Eye (tissue), 1 donor: ENCODE results near the gene ASTN2.
"Not testable (repeated sequence)": the region's sequence is repeated elsewhere in the genome, so short reads cannot be mapped to it uniquely, and the experiment has no call there.

Experiments used
- DNase-seq: peaks from one replicate; pipeline ENCODE4 v3.0.0-alpha.2; 2015

ASTN2 gene

DNA sequence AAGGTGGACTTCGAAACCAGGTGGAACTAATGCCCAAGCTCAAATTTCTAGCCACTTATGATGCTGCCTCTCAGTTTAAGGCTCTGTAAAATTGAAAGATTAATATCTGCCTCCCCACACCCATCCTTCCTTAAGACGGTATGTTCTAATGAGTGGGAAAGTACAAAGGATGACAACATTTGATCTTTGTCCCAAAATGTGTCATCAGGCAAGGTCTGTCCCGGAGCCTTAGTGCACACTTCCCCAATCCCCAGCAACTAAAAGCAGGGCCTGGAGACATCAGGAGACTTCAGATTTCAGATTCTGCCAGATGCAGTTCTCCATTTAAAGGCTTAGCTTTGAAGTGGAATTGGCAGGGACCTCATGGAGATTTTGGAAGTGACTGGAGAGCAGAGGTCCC lies 316.5 kb downstream of the ASTN2 start:
- DNase-seq, result no peak

DNA sequence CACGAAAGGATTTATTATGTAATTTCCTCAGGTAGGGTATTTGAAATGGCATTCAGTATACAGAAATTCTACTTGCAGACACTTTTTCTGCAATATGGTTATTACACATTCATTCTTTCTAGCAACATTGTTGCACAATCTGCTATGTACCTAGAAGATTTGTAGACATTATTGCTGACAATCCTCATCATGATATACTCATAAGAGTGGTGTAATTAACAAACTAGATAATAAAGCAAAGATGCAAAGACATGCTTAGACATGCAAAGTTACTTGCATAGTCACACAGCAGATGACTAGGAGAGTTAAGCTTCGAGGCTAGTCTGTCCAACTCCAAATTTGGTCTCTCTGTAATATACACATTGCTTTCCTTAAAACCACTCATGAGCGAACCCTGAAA lies 317.1 kb downstream of the ASTN2 start:
- no peak for DNase-seq

DNA sequence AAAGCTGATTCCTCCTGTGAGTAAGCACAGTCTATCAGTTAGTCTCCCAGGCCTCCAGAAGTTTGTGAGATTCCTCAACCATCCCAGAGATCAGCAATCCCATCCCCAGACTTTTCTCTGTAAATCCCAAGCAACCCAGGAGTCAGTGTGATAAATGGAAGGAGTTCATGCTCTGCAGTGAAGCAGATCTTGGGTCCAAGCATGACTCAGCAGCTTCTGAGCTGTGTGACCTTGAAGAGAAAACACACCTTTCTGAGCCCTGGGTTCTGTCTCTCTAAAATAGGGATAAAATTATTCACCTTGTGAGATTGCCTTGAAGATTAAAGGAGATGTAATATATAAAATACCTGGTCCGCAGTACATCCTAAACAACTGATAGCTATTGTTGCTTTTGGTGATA lies 318.7 kb downstream of the ASTN2 start:
- no peak for DNase-seq

DNA sequence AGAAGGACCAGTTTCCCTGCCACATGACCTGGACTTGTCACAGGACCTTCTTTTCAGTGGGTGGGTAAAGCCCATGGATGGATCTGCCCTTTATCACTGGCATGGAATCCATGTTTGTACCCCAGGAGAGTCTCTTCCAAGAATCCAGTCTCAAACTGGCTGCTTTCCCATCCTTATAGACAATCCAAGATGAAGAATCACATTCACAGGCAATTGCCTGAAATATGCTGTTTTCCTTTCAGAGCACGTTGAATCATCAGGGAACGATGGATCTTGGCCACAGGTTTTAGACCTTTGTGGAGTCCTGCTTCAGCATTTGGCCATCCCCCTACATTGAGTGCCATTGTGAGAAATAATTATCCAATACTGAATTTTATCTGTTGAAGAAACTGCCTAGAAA lies 319.8 kb downstream of the ASTN2 start:
- no peak for DNase-seq

DNA sequence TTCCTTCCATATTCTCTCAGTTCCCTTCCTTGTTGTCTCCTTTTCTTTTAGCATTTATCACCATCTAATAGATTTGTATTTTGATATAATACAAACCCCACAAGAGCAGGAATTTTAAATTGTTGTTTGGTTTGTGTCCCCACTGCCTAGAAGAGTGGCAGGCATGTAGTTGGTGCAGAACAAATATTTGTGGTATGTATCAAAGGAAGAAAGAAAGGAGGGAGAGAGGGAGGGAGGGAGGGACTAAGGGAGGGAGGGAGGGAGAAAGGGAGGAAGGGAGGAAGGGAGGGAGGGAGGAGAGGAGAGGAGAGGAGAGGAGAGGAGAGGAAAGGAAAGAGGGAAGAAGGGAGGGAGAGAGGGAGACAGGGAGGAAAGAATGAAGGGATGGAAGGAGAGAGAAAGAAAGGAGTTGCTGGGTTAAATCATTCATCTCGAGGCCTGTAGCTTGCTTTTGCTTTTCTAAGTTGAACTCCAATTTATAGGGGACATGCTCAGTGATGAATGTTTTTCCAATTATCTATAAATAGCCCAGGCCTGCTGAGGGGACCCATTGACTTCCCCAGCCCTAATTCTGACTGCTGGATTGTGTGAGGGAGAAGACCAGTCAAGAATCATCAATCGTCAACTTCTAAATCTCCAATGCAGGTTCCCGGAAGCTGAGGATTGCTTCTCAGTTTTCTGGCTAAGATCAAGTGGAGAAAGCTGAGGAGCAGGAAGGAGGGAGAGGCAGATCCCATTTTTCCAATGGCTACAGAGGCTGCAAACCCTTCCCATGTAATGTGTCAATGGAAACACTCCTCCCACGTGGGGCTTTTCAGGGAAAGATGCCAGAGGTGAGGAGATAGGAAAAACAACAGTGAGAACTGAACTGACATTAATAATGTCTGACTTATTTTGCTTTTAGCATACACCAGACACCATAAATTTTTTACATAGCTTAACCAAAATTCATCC lies 320.7 kb downstream of the ASTN2 start:
- DNase-seq, result peak; percentile 28

DNA sequence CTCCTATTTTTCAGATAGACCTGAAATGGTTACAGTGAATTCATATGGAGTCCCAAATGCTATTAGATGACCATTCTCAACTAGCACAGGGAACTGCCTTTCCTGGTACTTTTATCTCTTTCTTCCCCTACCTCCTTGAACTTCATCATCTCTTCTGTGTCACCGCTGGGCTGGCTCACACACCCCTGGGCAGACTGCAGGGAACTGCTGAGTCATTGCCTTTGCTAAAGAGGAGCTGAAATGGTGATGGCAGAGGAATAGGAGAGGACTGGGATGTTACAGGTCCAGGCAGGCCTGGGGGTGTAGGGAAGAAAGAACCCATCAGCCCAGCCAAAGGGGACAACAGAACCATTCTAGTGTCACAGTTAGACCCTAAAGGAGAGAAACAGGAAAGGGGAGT lies 322.3 kb downstream of the ASTN2 start:
- no peak for DNase-seq

DNA sequence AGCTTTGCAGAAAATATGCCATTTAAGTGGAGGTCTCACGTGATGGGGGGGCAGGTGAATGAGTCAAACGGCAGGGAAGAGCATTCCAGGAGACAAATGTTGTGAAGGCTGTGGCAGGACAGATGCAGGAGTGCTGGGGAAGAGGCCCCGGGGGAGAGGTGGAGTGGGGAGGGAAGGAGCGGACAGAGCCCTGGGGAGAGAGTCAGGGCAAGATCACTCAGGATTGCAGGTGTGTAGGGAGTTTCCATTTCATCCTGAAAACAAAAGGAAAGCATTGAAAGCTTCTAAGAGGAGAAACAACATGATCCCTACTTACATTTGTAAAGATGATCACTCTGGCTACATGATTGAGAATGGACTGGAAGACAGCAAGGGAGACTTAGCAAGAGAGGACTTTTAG lies 323.3 kb downstream of the ASTN2 start:
- DNase-seq, result no peak

DNA sequence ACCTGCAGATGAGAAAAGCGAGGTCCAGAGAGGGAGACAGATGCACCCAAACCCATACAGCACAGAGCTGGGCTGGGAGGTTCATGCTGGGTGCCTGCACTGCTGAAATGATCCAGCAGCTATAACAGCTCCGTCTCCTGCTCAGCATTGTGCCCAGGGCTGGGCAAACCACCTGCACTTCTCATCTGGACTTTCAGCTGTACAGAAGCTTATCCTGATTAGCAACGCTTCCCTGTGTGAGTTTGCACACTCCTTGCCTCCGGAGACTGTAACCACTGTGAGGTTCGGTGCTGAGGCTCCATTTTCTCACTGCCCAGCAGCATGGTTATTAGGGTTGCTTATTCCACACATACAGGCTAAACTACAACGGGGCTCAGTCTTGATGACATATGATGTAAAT lies 326.1 kb downstream of the ASTN2 start:
- DNase-seq, result no peak

DNA sequence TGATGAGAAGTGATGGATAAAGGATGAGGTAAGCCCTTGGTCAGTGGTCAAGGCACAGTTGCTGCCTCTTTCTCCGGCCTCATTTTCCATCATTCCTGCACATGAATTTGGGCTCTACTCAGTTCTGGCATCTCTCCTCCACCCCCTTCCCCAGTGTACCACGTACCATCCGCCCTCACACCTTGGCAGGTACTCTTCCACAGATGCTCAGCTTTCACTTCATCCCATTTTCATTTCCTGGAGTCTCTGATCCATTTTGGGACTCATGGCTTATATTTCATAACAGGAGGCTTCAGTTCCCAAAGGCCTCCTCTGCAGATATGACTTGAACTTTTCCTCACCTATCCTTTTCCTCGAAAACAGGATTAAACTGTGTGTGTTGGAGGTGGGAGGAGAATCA lies 326.7 kb downstream of the ASTN2 start:
- DNase-seq, result no peak

DNA sequence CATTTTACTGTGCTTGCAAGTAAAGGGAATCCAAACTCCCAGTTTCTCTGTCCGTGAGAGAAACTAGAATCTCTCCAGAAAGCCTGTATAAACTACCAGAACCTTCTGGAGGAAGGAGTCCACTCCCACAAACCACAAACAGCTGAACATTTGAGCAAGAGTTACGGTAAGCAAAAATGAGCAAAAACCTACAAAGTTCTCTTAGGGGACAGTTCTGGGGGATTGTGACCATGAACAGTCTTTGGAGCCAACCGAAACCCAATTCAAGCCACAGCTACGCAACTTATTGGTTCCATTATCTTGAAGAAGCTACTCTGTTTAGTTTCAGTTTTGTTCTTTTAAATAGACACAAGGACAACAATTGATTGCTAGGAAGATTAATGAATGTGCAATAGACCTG lies 330.6 kb downstream of the ASTN2 start:
- no peak for DNase-seq

DNA sequence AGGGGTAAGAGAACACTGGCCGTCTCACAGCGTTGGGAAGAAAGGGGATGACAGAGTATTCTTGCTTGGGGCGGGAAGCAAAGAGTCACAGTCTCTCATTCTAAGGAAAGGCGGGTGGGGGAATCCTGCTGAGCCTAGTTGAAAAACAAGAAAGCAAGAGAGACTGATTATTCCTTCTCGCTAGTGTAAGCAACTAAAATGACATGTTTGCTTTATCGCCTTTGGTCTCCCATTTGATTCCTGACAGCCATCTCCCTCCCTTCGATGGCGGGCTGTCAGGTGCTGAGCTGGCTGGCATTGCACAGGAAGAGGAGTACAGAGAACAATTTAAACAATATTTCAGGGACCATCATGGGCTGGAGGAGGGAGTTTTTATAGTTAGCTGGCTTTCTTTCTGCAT lies 331.3 kb downstream of the ASTN2 start:
- no peak for DNase-seq

DNA sequence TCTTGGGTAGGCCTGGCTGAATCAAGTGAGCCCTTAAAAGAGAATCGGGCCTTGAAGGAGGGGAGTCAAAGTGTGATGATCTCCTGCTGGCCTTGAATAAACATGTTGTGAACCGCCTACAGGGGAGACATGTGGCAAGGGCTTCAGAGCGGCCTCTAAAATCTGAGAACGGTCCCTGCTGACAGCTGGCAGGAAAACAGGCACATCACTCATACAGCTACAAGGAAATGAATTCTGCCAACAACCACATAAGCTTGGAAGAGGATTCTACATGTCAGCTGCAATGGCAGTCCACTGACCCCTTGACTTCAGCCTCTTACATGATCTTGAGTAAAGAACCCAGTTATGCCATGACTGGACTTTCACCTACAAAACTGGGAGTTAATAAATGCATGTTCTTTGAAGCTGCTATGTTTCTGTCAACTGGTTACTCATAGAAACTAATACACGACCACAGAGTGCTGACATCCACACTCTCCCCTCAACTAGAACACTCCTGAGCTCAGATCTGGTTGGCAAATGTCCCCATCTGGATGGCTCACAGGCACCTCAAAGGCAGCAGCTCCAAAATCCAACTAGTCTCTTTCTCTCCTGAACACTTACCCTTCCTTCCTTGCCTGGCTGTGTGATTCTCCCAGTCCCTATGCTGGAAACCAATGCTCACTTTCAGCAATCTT lies 333.1 kb downstream of the ASTN2 start:
- DNase-seq, result no peak

DNA sequence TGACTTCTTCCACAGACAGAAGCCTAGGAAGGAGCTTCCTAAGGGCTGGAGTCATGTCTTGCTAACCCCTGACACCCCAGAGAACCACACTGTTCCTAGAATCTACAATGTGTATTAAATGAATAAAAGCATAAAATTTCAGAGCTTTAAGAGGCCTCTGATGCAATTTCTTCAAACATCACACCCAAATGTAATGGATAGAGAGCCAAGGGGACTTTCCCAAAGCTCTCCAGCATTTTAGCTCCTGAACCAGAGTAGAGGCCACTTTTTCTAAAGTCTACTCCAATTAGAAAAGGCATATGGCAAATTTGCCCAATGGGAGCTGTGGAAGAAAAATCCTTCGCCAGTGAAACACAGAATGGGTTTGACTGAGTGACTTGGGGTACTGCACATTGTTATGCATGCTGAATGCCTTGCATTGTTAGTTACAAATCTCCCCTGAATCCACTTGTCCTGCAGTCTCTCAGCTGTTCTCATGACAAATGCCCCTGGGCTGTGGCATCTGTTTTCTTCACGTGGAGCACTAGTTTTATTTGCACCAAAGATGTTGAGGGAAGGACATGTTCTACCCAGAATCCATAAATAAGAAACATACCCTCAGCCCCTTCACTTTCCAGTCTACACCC lies 334.0 kb downstream of the ASTN2 start:
- no peak for DNase-seq

DNA sequence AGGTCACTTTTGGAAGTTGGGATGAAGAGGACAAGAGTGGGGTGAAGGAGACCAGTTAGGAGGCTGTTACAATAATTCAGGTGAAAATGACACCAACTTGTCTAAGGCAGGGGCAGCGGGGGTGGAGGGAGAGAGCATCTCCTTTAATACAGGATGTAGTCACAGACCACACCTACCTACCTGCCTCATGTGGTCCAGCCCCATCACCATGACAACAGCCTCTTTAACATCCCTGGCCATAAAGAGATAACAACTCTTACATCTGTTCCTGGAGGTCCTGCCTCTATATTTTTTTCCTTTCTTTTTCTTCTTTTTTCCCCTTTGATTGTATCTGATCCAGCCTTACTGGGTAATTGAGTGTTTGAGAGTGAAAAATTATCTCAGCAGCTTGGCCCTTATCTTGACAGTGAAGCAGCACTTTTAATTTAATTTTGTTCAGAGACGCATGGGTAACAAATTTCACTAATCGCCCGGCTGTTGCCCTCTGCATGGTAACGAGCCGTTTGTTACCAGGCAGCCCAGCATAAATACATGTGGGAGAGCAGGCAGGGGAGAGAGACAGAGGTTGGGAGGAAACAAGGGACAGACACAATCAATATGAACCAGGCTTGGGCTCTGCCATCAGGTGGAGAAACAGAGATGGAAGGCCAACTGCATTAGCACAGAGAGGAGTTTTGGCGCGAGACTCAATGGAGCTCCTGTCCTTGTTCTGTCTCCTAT lies 338.1 kb downstream of the ASTN2 start:
- DNase-seq, result no peak

DNA sequence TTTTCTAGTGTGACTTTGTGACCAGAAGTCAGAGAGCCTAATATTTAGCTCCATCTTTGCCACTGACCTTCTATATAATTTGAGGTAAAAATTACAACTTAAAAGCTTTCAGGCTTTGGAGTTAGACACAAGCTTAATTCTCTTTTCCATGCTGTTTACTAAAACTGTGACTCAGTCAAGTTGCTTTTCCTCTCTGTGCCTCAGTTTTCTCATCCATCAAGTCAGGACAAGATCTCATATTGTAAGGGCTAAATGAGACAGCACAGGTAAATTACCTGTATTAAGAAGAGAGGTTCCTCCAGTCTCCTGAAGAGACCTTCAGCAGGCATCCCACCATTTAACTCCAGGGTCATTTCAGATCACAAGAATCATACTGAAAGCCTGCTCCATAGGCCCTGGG lies 339.2 kb downstream of the ASTN2 start:
- no peak for DNase-seq

DNA sequence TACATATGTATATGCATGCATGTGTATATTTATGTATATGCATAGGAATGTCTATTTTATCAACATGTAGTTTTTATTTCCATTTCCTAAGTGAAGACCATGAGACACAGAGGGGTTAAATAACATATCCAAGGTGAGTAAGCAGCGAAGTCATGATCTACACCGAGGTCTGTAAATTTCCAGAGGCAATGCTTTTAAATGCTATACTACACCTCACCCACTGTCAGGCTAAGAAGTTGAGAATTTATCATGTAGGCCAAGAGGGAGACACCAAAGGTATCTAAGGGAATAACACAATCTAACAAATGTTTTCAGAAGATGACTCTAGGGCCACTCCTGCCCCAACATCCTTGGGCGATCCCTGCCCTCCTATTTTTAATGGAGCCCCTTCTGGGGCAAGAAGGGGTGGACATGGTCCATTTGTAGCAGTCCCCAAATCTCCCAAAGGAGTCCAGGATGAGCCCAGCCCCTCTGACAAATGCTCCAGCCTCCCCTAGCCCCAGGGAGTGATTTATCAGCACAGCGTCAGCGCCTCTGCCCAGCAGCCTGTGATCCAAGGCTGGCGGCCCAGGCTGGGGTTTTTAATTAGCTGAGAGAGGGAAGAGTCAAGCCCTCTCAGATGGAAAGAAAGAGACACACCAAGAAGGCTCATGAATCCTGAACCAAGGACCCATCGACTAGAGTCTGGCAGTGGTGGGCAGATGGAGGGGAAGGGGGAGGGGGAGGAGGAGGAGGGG lies 339.9 kb downstream of the ASTN2 start:
- no peak for DNase-seq

DNA sequence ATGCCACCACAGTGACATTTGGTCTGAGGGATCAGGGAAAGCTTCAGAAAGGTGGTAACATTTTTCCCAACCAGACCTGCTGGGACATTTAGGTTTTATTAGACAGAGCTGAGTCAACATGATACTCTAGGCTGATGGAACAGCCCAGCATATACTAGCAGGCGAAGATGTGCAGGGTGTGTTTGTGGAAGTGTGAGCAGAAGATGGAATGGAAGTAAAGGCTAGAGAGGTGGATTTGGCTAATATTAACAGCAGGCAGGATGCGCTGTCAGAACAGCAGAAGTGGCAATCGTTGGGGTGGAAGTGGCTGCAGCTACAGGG lies 340.6 kb downstream of the ASTN2 start:
- DNase-seq, result no peak

DNA sequence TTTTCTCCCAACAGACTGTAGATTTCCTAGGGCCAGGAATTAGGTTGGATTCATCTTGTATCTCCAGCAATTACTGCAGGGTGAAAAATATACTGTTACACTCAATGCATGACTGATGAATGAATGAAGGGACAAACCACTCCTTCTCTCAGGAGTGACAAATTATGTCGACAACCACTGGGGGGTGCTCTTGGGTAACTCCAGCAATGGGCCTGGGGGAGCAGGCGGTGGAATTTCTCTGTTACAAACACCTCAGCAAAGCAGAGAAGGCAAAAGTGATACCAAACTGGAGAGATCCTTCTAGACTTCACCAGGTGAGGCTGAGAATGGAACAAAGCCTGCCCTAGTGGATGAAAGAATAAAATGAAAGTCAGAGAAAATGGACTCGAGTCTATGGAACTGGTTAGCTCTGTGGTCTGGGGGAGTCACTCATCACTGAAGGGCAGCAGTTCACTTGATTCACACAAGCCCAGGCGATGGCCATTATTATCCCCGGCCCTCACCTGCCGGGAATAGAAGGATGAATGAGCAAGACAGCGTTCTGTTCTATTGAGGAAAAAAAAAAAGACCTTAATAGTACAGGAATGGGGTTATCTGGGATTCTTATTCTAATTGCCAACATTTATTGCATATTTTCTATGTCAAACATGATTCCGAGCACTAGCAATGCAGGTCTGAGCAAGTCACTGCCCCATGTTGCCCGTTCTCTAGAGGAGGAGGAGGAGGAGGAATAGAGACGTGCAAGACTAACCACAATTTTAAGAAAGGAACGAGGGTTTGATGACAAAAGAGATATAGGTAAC lies 341.1 kb downstream of the ASTN2 start:
- DNase-seq, result peak; percentile 73

DNA sequence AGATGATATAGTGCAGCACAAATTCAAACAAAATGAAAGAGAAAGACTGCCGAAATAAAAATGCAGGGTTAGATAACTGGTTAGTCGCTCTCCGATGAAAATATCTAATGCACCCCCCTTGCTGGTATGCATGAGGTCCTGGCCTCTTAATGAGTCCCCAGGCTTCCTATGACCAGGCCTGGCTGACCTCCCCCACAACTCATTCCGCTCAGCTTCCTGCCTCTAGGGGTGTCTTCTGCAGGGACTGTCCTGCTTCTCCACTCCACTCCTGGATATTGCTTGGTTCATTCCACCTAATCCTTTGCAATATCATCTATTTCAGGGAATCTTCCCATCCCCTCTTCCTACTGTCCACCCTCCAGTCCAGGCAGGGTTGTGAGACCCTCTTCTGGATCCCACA lies 341.8 kb downstream of the ASTN2 start:
- DNase-seq, result no peak

DNA sequence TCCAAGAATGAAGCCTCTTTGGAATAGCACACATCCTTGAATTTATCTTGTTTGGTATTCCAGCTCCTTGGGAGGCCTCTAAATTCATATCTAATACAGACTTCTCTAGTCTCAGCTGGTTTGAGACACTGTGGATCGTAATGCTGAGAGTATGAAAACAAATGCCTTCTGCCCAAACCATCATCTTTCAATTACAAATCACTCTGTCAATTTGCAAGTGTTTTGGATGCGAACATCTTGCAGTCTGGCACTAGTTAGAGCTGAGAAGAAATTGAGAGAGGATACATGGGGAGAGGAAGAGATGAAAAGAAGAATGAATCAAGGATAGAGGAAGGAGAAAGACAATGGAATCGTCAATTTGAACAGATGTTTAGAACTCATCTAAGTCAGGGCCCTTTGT lies 342.6 kb downstream of the ASTN2 start:
- no peak for DNase-seq

DNA sequence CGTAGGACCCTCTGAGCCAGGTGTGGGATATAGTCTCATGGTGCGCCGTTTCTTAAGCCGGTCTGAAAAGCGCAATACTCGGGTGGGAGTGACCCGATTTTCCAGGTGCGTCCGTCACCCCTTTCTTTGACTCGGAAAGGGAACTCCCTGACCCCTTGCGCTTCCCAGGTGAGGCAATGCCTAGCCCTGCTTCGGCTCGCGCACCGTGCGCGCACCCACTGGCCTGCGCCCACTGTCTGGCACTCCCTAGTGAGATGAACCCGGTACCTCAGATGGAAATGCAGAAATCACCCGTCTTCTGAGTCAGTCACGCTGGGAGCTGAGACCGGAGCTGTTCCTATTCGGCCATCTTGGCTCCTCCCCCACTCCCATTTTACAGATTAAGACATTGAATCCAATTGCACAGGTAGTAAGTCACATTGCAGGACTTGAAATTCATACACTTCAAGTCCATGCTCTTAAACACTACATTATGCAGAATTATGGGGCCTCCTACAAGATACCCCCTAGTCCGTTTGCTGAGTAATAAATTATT lies 343.1 kb downstream of the ASTN2 start:
- DNase-seq, result not testable (repeated sequence)
